Natural killer cell (primary cell): Measurements from ENCODE around the gene MXD1. TPM values are rescaled to one million over a fixed set of nuclear protein-coding genes. Genes with fewer than 3 reads are reported as not detected.

Source experiments
- ATAC-seq, 3 donors: fragments of 150-1000 bp in 2 of 3; fragments of 200-7000 bp in 1 of 3; cut with Tn5 transposase; 1 replicate in 1 of 3; 2 replicates in 2 of 3; pipeline ENCODE4 v1.10.0; 2021; ENCODE audit warnings: mild to moderate bottlenecking in 2 of 3, moderate library complexity in 2 of 3
- DNase-seq, 2 donors: peaks; one replicate each; pipeline versions ENCODE4 v3.0.0 to v3.0.0-alpha.2; 2013 to 2021; ENCODE audit warnings: mixed read lengths in 1 of 2
- H3K27ac ChIP-seq: one replicate; pipeline ENCODE4 v1.5.1; 2013; ENCODE audit warnings: mild to moderate bottlenecking, low read length
- H3K27me3 ChIP-seq: one replicate; pipeline ENCODE4 v1.6.1; 2013; ENCODE audit warnings: low read length; ENCODE audit not compliant: control insufficient read depth, insufficient read depth
- H3K36me3 ChIP-seq: one replicate; pipeline ENCODE4 v1.6.1; 2013; ENCODE audit warnings: low read length; ENCODE audit not compliant: control insufficient read depth, insufficient read depth
- H3K4me1 ChIP-seq: one replicate; pipeline ENCODE4 v1.6.1; 2013; ENCODE audit warnings: low read length; ENCODE audit not compliant: control insufficient read depth, insufficient read depth
- H3K4me3 ChIP-seq: one replicate; pipeline ENCODE4 v1.5.1; 2013; ENCODE audit warnings: low read length
- H3K9me3 ChIP-seq: one replicate; pipeline ENCODE4 v1.6.1; 2013; ENCODE audit warnings: low read length; ENCODE audit not compliant: control insufficient read depth, insufficient read depth
- H3K27ac Mint-ChIP-seq, 2 donors: one replicate each; pipeline ENCODE4 v1.8.0; 2022; ENCODE audit warnings: mild to moderate bottlenecking in 2 of 2, mixed read lengths in 2 of 2, moderate library complexity in 1 of 2
- H3K27me3 Mint-ChIP-seq, 2 donors: one replicate each; pipeline ENCODE4 v1.8.0; 2022; ENCODE audit warnings: low read depth in 2 of 2, mixed read lengths in 2 of 2
- H3K36me3 Mint-ChIP-seq: one replicate; pipeline ENCODE4 v1.8.0; 2022; ENCODE audit warnings: mixed read lengths
- H3K4me1 Mint-ChIP-seq, 2 donors: one replicate each; pipeline ENCODE4 v1.8.0; 2022; ENCODE audit warnings: mixed read lengths in 2 of 2
- H3K4me3 Mint-ChIP-seq: one replicate; pipeline ENCODE4 v1.8.0; 2022; ENCODE audit warnings: mild to moderate bottlenecking, moderate library complexity, mixed read lengths
- H3K9me3 Mint-ChIP-seq, 2 donors: one replicate each; pipeline ENCODE4 v1.8.0; 2022; ENCODE audit warnings: mixed read lengths in 2 of 2
- CTCF ChIP-seq: fragments of 200-600 bp; IDR thresholded peaks from one replicate; pipeline ENCODE4 v1.8.0; 2022; ENCODE audit warnings: antibody characterized with exemption
- WGBS: methylation state at CpG from one replicate; pipeline ENCODE4 v1.1.7; 2013; ENCODE audit warnings: missing lambda C conversion rate; ENCODE audit not compliant: insufficient coverage; 5-methylcytosine and 5-hydroxymethylcytosine counted together
- intact Hi-C: fragments of 100-400 bp; cut with micrococcal nuclease; formaldehyde crosslinking; loops from one replicate; pipeline ENCODE4 v1.14.2; 2022
- total RNA-seq, 4 donors: library from RNA; stranded (reverse); fragments of 120-200 nt in 1 of 4; gene quantifications; one replicate each; pipeline versions ENCODE4 v1.2.3 to v1.2.4, GENCODE V29; 2013 to 2022

MXD1 gene
- total RNA-seq, 3 donors from 2014 or later (not counting 1 experiment from before 2014, with no cell fraction given) = 63.0 to 165 (median 112) TPM

DNA sequence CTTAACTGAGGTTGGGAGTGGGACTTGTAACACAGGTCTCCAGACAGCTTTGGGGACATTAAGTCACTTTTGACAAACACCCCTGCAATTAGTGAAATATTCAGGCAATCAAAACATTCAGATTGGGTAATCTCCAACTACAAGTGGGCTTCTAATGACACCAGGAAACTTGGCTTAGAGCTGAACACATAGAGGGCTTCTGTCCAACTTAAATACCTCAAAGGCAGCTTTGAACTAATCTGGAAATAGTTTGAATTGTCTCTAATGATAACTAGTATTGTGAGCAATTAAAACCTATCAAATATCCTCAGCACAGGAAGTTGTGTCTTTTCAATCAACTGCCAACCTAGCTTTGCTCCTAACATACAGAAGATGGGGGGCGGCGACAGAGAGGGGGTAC, 51.6 kb downstream of the MXD1 start:
- intact Hi-C loops = no loop called here

GRCh38 chr2:69968609-69969008, 53.7 kb downstream of the MXD1 start:
- Histone ChIP-seq H3K4me1 (peaks cover 4% of the 10 kb centered on the region), H3K27ac (no peak overlapping the region), H3K36me3 (no peaks in the 10 kb centered on the region), H3K4me3 (no peak overlapping the region), H3K27me3 (no peaks in the 10 kb centered on the region), H3K9me3 (no peaks in the 10 kb centered on the region)
- Mint-ChIP-seq H3K36me3 (no peaks in the 10 kb centered on the region), H3K9me3 (no peaks in the 10 kb centered on the region), H3K4me1 (peaks cover 0 to 13% of the 10 kb centered on the region in 2 donors), H3K4me3 (no peak overlapping the region), H3K27ac (no peak overlapping the region), H3K27me3 (no peaks in the 10 kb centered on the region)
- ATAC-seq (no peak), DNase-seq (no peak)
- intact Hi-C loops = no loop called here
- WGBS = 93% methylated on average over 10 of the region's 10 CpGs
- no peak for TF ChIP-seq CTCF

More for the DNA sequence above, 51.6 kb downstream of the MXD1 start:
- Histone ChIP-seq H3K27ac (no peak overlapping the region), H3K27me3 (no peaks in the 10 kb centered on the region), H3K36me3 (no peaks in the 10 kb centered on the region), H3K4me3 (no peak overlapping the region), H3K9me3 (no peaks in the 10 kb centered on the region), H3K4me1 (no peaks in the 10 kb centered on the region)
- ATAC-seq = no peak
- no peak for TF ChIP-seq CTCF
- Mint-ChIP-seq H3K27me3 (no peaks in the 10 kb centered on the region), H3K36me3 (no peaks in the 10 kb centered on the region), H3K27ac (no peak overlapping the region), H3K4me3 (no peak overlapping the region), H3K9me3 (no peaks in the 10 kb centered on the region), H3K4me1 (peaks cover 0 to 6% of the 10 kb centered on the region in 2 donors)
- 80% methylated on average over 1 of the region's 2 CpGs for WGBS
- no peak for DNase-seq

- no peaks in the 10 kb centered on the region for H3K9me3 Mint-ChIP-seq
- Histone ChIP-seq H3K27ac (no peak overlapping the region), H3K27me3 (no peaks in the 10 kb centered on the region), H3K4me1 (peaks cover 4% of the 10 kb centered on the region), H3K9me3 (no peaks in the 10 kb centered on the region), H3K4me3 (no peak overlapping the region), H3K36me3 (no peaks in the 10 kb centered on the region)
- intact Hi-C loops = no loop called here
- no peak for TF ChIP-seq CTCF
- no peaks in the 10 kb centered on the region for H3K36me3 Mint-ChIP-seq
- DNase-seq = no peak
- H3K27me3 Mint-ChIP-seq = no peaks in the 10 kb centered on the region
- 95% methylated on average over 16 of the region's 16 CpGs for WGBS
- H3K4me3 Mint-ChIP-seq = no peak overlapping the region
- ATAC-seq = no peak
- H3K4me1 Mint-ChIP-seq = peaks cover 0 to 15% of the 10 kb centered on the region in 2 donors
- H3K27ac Mint-ChIP-seq = no peak overlapping the region
These were observed 54.4 kb downstream of the MXD1 start for GRCh38 chr2:69969126-69969983.
